Jurkat, Clone E6-1 (cell line): Measurements from ENCODE around the gene ISM2.

ENCODE experiments used
- DNase-seq: peaks from one replicate; pipeline ENCODE4 v3.0.0-alpha.2; 2011; ENCODE audit warnings: low read depth, low spot score
- H3K4me3 ChIP-seq: 2 replicates; pipeline ENCODE4 v1.5.1; 2011; ENCODE audit warnings: mild to moderate bottlenecking, low read length, control low read depth, moderate library complexity

The ISM2 gene

DNA sequence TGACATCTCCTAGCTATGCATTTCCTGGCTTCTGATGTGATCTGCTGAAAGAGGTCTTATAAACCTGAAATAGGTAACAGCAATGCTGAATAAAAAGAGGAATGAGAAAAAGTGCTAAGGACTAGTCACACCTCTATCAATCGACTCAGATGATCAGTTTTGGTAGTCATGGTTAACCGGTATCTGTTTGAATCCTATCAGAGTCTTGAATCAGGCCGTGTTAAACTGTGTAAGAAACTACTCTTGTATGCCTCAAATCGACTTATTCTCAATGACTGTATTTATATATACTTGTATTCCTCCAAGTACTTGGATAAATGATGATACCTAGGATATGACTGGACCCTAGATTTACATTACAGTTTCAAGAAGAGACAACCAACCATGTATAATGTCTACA lies 10.8 kb upstream of the ISM2 start:
- no peak for DNase-seq
- H3K4me3 ChIP-seq, result no peak overlapping the region

DNA sequence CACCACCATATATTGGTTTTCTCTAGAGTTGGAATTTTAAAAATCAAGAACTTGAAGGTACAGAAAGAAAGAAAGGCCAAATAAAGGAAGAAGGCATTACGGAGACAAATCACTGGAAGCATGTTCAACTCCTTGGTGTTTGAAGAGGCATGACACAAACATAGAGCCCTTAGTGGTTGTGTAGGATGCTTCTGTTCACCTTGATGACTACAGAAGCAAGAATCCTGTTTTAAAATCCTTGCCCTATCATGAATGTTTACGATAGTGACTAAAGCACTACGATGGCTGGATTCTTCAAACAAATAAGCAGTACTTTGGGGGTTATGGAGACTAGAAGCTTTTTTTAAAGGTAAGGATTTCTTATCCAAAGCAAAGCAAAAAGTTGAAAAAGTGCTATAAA lies 10.3 kb upstream of the ISM2 start:
- DNase-seq, result no peak
- H3K4me3 ChIP-seq, result no peak overlapping the region

DNA sequence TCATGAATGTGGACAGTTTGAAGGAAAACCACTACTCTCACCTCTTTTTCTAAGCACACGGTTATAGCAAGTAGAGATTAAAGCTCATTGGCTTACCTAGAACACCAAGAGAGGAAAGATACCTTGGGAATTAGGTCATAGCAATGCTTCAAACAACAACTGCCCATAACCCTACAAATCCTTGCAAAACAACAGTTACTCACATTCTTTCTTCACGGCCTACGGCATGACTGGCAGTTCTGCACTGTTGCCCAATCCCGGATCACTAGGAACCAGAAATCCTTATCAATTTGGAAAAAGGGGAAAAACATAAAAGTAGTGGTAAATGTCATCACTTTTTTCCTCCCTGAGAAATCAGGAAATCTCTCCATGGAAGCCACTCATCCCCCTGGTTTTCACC lies 9.6 kb upstream of the ISM2 start:
- no peak for DNase-seq
- H3K4me3 ChIP-seq, result no peak overlapping the region

DNA sequence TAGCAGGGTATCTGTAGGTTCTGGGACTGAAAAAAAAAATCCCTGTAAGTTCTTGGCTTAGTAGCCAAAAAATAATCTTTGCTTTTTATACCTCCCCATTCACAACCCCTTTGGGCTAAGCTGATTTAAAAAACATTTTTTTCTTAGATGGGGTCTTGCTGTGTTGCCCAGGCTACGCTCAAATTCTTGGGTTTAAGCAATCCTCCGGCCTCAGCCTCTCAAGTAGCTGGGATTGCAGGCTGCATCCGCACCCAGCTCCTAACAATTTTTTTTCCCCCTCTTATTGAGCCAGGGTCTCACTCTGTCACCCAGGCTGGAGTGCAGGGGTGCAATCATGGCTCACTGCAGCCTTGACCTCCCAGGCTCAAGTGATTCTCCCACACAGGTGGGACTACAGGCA lies 9.1 kb upstream of the ISM2 start:
- H3K4me3 ChIP-seq, result no peak overlapping the region
- no peak for DNase-seq

DNA sequence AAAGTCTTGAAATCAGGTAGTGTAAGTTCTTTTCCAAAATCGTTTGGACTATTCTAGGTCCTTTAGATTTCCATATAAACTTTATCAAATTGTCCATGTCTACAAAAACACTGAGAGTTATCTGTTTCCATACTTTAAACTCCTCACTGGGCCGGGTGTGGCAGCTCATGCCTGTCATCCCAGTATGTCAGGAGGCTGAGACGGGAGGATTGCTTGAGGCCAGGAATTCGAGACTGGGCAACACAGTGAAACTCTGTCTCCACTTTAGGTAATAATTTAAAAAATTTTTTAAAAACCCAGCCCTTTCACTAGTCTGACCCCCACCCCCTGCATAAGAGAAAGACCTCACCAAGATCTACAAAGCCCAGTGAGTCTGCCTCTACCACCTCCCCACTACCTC lies 6.4 kb upstream of the ISM2 start:
- no peak overlapping the region for H3K4me3 ChIP-seq
- DNase-seq, result no peak

DNA sequence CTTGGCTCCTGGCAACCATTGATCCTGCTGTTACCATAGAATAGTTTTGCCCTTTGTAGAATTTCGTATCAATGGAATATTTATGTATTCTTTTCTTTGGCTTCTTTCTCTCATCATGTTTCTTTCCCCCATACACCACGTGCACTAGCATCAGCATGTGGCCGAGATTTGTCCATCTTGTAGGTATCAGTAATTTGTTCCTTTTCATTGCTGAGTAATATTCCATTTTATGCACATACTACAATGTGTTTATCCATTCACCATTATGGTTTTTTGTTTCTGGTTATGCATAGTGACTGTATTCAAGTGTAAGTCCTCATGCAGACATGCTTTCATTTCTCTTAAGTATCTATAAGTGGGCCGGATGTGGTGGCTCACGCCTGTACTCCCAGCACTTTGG lies 4.5 kb upstream of the ISM2 start:
- DNase-seq, result no peak
- H3K4me3 ChIP-seq, result no peak overlapping the region

DNA sequence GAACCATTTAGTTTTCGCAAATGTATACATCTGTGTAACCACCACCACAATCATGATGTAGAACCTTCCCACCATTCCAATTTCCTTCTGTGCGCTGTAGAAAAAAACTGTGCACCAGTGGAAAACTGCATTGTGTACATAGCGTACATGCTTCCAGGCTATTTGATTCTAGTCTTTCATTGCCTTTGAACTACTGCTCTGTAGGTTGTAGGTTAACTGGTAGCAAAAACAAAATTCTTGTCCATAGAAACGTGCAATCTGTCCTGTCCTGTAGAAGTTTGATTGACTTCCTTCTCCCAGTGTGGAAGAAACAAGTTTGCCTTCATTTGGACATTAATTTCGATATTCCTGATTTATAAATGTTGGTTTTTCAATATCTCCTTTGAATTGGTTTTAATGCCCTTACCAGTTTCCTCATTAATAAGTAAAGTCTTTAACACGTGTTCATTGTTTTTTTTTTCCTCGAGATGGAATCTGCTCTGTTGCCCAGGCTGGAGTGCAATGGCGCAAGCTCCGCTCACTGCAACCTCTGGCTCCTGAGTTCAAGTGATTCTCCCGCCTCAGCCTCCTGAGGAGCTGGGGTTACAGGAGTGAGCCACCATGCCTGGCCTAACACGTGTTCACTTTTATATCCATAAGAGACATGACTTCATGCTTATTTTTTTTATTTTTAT lies 3.6 kb upstream of the ISM2 start:
- DNase-seq, result no peak
- no peak overlapping the region for H3K4me3 ChIP-seq

DNA sequence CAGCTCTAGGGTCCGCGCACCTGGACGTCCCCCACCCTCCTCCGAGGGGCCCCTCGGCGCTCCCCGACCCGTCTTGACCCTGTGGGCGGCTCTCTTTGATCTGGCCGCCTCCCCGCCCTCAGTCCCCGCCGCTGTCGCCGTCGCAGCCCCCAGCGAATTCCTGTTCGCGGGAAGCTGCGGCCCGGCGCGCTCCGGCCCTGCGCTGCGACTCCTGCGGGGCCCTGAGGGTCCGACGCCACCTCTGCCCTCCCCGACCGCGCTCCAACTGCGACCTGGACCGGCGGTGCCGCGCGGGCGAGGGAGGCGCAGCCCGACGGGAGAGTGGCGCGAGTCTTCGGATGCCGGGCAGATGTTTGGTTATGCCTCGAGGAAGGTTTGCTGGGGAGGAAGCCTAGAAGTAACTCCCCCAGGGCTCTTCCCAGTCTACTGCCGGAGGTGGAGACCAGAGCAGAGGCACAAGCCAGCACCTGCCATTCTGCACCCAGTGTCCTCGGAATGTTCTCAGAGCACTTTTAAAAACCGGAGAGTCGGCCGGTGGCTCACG lies 440 bp upstream of the ISM2 start:
- no peak for DNase-seq
- no peak overlapping the region for H3K4me3 ChIP-seq

DNA sequence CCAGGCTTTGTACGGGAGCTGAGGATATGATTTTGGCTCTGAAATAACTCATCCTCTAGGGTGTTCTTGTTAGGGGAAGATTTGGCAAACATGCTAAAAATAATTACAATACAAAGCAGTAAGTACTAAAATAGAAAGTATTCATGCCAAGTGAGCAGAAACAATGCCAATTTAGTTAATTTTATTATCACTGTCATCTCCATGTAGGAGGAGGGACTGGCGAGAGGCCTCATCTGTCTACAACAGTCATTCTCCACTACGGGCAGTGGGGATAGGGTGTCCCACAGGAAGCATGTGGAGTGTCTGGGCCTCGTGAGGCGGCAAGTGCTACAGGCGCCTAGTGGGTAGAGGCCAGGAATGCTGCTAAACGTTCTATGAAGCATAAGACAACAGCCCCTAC lies 3.3 kb downstream of the ISM2 start:
- DNase-seq, result no peak
- H3K4me3 ChIP-seq, result no peak overlapping the region

DNA sequence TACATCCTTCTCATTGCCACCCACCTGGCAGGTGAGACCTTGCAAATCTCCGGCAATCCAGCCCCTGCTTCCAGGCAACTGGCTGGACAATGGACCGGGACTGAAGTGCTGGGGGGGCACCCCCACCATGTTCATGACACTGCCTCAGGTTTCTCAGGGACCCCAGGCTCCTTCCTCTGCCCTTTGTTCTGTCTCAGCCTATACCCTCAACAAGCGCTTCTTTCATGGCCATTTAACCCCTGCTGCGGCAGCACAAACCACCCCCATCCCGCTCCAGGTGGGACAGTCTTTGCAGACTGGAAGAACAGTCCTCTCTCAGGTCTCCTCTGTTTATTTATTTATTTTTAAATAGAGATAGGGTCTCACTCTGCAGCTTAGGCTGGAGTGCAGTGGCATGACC lies 7.6 kb downstream of the ISM2 start:
- no peak overlapping the region for H3K4me3 ChIP-seq
- DNase-seq, result no peak

DNA sequence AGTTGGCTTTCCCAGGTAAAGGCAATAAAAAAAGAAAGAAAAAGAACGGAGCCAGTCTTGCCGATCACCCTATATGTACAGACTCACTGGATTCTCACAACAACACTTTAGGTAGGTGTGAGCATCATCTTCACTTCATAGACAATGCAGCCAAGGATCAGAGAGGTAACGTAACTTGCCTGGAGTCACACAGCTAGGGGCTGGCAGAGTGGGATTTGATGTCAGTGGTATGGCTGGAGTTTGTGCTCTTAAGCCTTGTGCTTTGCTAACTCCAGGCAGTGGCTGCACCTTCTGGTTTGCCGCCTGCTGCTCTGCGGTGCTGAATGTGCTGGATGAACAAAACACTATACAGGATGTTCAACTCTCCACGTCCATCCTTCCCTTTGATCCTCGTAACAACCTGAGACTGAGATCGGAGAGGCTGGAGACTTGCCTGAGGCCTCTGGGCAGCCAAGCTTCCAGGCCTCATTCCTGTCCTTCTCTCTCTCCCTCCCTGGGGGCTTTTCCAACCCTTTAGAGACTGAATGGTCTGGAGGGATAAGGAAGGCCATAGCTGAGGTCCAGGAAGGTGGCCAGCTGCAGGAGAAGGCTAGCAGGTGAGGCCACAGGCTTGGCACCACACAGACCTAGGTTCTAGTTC lies 8.1 kb downstream of the ISM2 start:
- no peak for DNase-seq
- H3K4me3 ChIP-seq, result no peak overlapping the region

DNA sequence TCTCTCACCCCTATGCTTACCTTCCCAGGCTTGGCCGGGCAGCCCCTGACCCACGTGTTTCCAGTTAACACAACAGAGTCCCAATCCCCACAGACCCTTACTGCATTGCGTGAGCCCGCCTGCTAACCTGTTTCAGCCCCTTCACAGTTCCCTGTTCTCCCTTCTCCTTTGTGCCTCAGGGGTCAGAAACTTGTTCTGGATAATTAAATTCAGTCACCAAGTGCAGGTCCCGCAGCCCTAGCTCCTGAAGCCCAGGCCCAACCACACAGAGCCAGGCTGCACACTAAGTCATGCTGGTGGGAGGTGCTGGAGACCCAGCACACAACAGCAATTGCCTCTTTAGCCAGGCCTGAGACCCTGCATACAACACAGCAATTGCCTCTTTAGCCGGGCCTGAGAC lies 9.6 kb downstream of the ISM2 start:
- H3K4me3 ChIP-seq, result no peak overlapping the region
- DNase-seq, result no peak

DNA sequence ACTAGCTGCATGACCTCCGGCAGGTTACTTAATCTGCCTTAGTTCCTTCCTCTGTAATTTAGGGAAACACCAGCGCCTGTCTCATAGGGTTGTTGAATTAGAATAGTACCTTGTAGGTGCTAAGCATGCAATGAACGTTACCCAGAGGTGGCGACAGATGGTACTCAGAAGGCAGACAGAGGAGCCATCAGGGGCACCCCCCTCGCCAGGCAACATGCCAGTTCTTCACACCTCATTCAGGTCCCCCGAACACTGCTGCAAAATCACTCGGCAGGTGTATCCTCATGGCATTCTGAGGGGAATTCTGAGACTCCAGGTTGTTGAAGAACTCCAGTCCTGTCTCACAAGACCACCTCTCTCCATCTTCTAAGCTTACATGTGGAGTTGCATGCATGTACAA lies 10.1 kb downstream of the ISM2 start:
- DNase-seq, result no peak
- H3K4me3 ChIP-seq, result no peak overlapping the region

DNA sequence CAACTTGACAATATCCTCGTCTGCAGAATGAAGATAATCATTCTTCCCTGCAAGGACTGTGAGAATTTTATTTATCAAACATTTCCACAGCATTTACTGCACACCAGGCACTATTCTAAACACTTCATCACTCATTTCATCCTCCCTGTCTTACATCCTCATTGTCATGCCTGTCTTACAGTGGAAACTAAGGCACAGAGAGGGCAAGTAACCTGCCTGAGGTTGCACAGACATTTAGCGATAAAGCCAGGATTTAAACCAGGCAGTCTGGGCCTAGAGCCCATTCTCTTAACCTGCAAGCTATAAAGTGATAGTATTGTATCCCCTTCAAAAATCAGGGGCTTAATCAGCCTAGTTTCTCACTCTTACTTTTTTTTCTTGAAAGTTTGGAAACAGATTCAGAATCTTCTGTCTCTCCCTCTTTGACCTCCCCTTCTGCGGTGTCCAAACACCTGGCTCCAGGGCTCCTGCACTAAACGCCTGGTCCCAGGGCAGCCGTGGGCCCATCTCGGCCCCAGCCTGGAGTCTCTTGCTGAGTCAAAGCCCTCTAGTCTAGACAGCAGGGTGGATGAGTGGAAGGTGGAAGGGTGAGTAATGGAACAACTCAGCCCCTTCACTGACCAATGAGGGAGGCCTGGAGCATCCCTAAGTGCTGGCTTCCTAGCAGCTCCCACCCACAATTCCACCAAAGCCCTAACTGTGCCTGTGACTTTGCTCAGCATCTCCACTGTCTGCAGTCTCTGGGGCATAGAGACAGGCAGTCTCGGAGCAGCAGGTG lies 12.5 kb downstream of the ISM2 start:
- H3K4me3 ChIP-seq, result no peak overlapping the region
- DNase-seq, result no peak

DNA sequence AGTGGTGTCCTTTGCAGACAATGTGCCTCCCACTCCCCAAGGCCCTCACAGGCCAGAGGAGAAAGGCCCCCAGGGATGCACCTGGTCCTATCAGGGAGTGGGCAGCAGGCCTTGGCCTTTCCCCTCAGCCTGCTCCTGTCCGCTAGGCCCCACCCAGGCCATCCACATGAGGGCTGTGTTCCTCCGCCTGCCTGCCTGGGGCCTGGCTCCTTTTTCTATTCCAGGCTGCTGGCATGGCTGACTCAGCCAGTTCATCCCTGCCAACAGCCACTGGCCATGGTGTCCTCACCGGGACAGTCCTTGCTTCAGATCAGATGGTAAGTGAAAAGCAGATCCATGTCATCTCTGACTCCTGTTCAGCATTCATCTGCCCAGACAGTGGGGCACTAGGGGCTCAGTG lies 13.4 kb downstream of the ISM2 start:
- no peak for DNase-seq
- H3K4me3 ChIP-seq, result no peak overlapping the region

DNA sequence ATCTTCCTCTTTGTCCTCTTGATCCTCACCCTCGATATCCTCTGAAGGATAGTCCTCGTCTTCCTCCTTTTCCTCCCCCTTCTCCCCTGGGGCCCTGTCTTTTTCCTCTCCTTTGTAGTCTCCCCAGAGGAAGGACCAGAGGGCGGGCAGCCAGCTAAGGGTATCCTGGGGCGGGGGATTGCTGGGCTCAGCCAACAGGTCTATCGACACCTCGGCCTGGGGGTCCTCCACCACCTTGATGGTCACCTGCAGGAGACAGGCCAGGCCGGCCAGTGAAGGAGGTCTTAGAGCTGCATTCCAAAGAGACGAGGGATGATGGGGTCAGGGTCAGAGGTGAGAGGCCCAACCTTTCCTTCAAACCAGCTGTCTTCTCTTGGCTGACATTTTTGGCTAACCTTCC lies 16.2 kb downstream of the ISM2 start:
- no peak for DNase-seq
- H3K4me3 ChIP-seq, result no peak overlapping the region

DNA sequence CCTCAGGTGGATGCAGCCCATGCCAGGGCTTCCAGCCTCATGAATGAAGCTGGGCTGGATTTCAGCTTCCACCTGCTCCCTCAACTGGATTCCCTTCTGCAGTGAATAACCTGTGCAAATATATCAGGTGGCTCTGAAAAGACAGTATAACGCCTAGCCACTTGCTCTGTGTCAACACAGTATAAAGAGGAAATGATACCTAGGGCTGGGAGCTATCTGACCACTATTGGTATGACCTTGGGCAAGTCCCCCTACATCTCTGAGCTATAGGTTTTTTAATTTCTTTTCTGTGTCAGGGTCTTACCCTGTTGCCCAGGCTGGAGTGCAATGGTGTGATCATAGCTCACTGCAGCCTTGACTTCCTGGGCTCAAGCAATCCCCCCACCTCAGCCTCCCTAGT lies 19.8 kb downstream of the ISM2 start:
- H3K4me3 ChIP-seq, result no peak overlapping the region
- DNase-seq, result no peak

DNA sequence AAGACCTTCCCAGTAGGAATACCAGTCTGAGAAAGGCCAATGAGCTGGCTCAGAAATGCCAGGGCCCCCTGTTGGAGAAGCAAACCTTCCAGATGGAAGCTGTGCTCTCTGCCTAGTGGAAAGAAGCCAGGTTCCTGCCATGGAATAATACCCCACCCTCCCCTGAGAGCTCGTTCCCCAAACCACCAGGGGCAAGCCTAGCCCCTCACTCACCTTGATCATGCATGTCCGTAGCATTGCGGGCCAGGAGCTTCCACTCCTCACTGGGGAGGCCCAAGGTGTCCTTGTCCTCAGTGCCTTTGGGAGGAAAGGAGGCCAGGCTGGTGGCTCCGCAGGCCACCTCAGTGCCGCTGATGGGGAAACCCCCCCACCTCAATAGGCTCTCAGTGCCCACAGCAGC lies 20.6 kb downstream of the ISM2 start:
- no peak for DNase-seq
- H3K4me3 ChIP-seq, result no peak overlapping the region

DNA sequence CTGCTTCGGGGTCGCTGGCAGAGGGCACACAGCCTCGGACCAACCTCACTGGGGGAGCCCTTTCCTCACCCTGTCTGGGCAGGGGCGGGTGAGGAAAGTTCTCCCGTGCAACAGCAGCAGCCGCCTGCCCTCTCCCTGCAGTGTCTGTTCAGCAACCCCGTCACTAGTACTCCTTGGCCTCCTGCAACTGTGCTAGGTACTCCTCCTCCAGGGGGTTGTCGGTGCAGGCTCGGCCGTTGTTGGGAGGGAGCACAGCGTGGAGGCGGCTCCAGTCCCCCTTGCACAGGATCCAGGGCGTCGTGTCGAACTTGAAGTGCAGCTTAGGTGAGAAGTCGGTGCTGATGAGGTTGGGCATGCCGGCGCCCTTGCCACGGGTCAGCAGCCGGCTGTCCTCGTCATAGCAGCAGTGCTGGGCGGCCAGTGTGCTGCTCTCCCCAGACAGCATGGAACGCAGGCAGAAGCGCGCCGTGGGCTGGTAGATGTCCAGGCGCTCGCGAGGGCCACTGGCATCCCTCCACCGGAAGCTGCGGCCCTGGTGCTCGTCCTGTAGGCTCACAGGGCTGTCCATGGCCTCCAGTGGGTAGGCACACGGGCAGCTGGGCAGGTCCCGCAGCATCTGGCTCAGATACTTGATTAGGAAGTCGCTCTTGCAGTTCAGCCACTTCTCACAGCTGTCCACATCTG lies 23.0 kb downstream of the ISM2 start:
- H3K4me3 ChIP-seq, result no peak overlapping the region
- no peak for DNase-seq
